Activated CD4-positive, alpha-beta T cell treated with anti-CD3 and anti-CD28 coated beads, Interleukin-2, Interleukin-6, amounts not matched to agents 100 ng/mL and 50 ng/mL, durations not matched to agents 16 hours and 8 hours (primary cell): ENCODE data around the gene FMN2.
"Not testable (repeated sequence)": the region's sequence is repeated elsewhere in the genome, so short reads cannot be mapped to it uniquely, and the experiment has no call there.

Experiments used
- DNase-seq: peaks from one replicate; pipeline ENCODE4 v3.0.0-alpha.2; 2020

Gene FMN2

GRCh38 chr1:240391660-240392260 is 300.1 kb downstream of the FMN2 start:
- DNase-seq, result no peak

DNA sequence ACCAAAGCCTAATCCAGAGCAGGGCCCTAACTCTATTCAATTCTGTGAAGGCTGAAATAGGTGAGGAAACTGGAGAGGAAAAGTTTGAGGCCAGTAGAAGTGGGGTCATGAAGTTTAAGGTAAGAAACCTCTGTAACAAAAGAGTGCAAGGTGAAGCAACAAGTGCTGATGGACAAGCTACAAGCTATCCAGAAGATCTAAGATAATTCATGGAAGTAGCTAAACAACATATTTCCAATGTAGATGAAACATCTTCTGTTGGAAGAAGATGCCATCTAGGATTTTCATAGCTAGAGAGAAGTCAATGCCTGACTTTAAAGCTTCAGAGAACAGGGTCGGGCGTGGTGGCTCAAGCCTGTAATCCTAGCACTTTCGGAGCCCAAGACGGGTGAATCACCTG is 302.7 kb downstream of the FMN2 start:
- no peak for DNase-seq

- no peak for DNase-seq
These were observed 303.7 kb downstream of the FMN2 start for GRCh38 chr1:240395336-240395735.

- no peak for DNase-seq
These were observed 307.7 kb downstream of the FMN2 start for GRCh38 chr1:240399381-240399780.

GRCh38 chr1:240401731-240402130 is 310.0 kb downstream of the FMN2 start:
- no peak for DNase-seq

- DNase-seq, result no peak
These were observed 310.6 kb downstream of the FMN2 start for GRCh38 chr1:240402326-240402725.

- DNase-seq, result no peak
These were observed 312.6 kb downstream of the FMN2 start for GRCh38 chr1:240404286-240404685.

GRCh38 chr1:240405751-240406150 is 314.1 kb downstream of the FMN2 start:
- DNase-seq, result no peak

DNA sequence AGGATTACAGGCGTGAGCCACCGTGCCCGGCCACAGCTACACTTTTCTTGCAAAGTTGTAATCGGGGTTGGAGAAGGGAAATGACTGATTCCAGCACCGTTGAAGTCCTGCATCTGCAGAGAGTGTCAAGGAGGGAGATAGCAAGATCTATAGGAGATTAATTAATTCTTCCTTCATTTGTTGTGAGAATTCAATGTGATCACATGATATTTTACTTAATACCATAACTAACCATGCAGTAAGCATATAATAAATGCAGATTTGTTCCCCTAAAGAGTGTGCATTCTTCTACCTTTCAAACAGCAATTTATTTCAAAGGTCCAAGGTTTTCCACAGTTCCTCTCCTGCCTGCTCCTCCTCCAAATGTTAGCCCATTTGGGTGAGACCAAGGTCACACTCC is 315.7 kb downstream of the FMN2 start:
- DNase-seq, result no peak

DNA sequence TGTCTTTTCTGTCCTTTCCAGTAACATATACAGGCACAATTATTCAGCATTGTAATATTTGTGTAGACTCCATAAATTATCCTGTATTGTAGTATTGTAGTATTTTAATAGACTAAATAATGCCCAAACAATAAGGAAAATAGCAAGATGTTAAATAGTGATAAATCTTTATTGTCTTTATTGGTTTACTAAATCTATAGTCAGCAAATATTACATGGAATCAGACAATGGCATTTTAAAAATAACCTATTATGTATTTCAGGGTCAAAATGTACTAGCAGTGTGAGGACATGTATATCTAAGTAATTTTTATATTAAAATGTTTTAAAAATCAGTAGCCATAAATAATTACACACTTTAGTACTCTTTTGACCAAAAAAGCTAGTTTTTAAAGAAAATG is 317.9 kb downstream of the FMN2 start:
- DNase-seq, result no peak

GRCh38 chr1:240413732-240414131 is 322.0 kb downstream of the FMN2 start:
- no peak for DNase-seq

- no peak for DNase-seq
These were observed 322.6 kb downstream of the FMN2 start for GRCh38 chr1:240414237-240414636.

GRCh38 chr1:240415011-240415410 is 323.3 kb downstream of the FMN2 start:
- DNase-seq, result not testable (repeated sequence)

DNA sequence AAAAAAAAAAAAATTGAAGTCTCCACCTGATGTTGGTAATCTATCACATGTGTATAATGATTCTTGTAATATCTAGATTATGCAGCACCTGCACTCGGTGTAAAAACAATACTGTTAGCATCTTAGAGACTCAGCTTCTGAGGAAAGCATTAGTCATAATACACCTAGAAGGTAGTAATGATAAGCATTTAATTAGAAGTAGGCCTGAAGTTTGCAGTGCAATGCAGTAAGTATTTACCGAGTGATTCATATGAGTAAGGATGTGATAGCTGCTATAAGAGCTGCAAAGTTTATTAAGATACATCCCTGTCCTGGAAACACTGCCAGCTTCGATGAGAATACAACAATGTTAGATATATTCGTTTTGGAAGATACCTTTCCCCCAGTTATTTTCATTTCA is 323.8 kb downstream of the FMN2 start:
- DNase-seq, result no peak

DNA sequence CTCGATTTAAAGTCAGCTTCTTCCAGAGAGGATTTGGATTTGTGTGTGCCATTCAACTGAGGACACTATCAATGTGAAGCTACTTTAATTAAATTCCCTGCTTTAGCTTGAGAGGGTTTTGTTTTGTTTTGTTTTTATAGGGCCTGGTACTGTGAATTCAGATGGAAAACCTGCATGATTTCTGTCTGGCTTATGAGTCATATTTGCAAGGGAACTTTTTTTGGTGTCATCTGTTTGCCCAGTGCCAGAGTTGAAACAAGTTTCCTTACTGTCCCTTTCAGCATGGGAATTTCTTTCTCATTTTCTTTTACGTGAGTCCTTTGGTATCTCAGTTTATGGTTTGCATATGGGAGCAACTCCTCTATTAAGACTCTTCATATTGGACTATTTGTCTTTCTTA is 325.6 kb downstream of the FMN2 start:
- DNase-seq, result no peak

- DNase-seq, result no peak
These were observed 329.1 kb downstream of the FMN2 start for GRCh38 chr1:240420766-240421165.

GRCh38 chr1:240423246-240423924 is 331.7 kb downstream of the FMN2 start:
- no peak for DNase-seq

- no peak for DNase-seq
These were observed 333.2 kb downstream of the FMN2 start for GRCh38 chr1:240424740-240425464.

- DNase-seq, result no peak
These were observed 334.4 kb downstream of the FMN2 start for GRCh38 chr1:240426051-240426450.

GRCh38 chr1:240435996-240436566 is 344.4 kb downstream of the FMN2 start:
- DNase-seq, result no peak

DNA sequence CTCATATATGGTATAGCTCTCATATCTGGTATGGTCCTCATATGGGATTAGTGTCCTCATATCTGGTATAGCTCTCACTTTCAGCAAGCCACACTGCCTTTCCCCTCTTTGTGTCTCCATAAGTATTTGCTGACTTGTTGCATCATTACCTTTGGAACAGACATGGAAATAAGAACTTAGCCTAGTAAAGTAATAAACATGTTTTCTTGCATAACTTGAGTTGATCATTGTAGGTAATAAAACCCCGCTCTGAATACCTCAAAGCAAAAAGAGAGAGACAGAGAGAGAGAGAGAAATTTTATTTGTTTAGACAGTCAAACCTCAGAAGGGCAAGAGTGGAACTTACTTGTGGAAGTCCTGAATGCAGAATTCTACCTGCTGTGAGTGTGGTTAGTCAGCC is 350.0 kb downstream of the FMN2 start:
- no peak for DNase-seq

DNA sequence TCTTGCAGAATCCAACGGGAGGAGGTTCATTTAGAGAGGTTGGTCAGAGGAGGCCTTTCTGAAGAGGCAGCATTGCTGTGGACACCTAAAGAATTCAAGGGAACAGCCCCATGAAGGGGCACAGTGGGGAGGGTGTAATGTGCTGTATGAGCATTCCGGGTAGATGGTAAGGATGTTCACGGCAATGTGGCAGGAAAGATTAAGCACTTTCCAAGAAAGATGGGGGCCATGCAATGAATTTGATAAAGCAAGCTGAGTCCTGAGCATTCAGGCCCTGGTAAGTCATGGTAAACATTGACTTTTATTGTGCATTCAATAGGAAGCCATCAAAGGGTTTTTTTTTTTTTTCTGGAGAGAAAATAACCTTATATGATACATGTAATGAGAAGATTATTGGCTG is 353.7 kb downstream of the FMN2 start:
- no peak for DNase-seq

DNA sequence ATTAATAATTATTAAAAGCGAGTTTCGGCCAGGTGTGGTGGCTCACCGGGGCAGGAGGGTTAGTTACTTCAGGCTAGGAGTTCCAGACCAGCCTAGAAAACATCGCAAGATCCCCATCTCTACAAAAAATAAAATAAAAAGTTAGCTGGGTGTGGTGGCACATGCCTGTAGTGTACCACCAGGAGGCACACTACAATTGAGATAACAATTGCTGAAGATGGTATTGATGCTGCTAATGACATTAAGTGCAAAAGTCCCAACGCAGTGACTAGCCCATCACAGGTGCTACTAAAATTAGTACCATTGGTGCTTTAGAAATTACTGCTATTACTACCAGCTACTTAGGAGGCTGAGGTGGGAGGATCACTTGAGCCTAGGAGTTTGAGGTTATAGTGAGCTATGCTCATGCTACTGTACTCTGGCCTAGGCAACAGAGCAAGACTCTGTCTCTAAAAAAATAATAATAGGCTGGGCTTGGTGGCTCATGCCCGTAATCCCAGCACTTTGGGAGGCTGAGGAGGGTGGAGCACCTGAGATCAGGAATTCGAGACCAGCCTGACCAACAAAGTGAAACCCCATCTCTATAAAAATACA is 363.6 kb downstream of the FMN2 start:
- DNase-seq, result peak; percentile 4

GRCh38 chr1:240457203-240457602 is 365.5 kb downstream of the FMN2 start:
- no peak for DNase-seq
